BJ (cell line): Measurements from ENCODE around the gene CDH23. TPM values are rescaled to one million over a fixed set of nuclear protein-coding genes. Genes with fewer than 3 reads are reported as not detected.

Experiments used
- CTCF ChIA-PET: fragments of 350-600 bp; formaldehyde crosslinking; extraction: SDS; loops from one replicate; lab custom pipeline; 2021; ENCODE audit warnings: antibody characterized with exemption, inconsistent platforms; lab: Yijun Ruan, JAX
- POLR2A ChIA-PET: fragments of 300-600 bp; sonication (Branson Sonifier 250); formaldehyde crosslinking; extraction: SDS; loops from one replicate; lab custom pipeline; 2021; ENCODE audit warnings: antibody characterized with exemption; lab: Charles Lee
- DNase-seq: peaks from one replicate; pipeline ENCODE4 v3.0.0-alpha.2; 2011; ENCODE audit warnings: low read depth
- H3K27me3 ChIP-seq: 2 replicates; pipeline ENCODE4 v1.6.0; 2011; ENCODE audit warnings: low read length; ENCODE audit not compliant: control insufficient read depth, insufficient read depth
- H3K36me3 ChIP-seq: 2 replicates; pipeline ENCODE4 v1.5.1; 2011; ENCODE audit warnings: low read length; ENCODE audit not compliant: control insufficient read depth, insufficient read depth
- H3K4me3 ChIP-seq: 2 replicates; pipeline ENCODE4 v1.5.1; 2011; ENCODE audit warnings: low read depth, mild to moderate bottlenecking, control low read depth, low read length
- polyA plus RNA-seq: library from polyadenylated mRNA; depleted of rRNA; stranded (reverse); fragments of >200 nt; gene quantifications from 2 replicates; pipeline ENCODE4 v1.2.3, GENCODE V29; 2011
- TF ChIP-seq, protein P1 (sequence below): IDR thresholded peaks from 2 replicates; pipeline ENCODE4 v1.5.1; 2011; ENCODE audit warnings: low read depth, mild to moderate bottlenecking, control low read depth, inconsistent platforms, low read length, moderate library complexity; ENCODE audit not compliant: insufficient read depth

The CDH23 gene
- polyA plus RNA-seq, 1 experiment = 0.05 TPM

DNA sequence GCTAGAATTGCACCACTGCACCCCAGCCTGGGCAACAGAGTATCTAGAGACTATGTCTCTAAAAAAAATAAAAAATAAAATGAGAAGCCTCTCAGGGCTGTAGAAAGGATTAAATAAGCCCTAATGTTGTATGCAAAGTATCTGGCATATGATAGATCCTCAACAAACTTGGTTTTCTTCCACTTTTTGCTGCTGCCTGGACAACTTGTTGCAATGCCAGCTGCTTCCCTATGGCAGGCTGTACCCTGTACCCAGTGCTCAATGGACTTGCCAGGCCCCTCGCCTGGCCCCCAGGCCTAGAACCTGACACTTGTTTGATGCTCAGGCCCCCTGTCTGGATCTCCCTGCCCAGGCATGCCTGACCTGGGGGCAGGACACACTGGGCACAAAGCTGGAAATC, 28.5 kb upstream of the CDH23 start:
- ChIA-PET POLR2A (no interaction called here), CTCF (interaction anchor here (0.7 to 2.4 kb wide), 5 partner anchors 8 to 23 kb away, joined by 4 to 9 read pairs (median 4); no protein-coding TSS in a partner anchor)
- no peaks in the 10 kb centered on the region for H3K36me3 ChIP-seq
- H3K27me3 ChIP-seq = peaks cover 10% of the 10 kb centered on the region
- no peak for DNase-seq
- H3K4me3 ChIP-seq = no peak overlapping the region
- TF ChIP-seq, protein P1, sequence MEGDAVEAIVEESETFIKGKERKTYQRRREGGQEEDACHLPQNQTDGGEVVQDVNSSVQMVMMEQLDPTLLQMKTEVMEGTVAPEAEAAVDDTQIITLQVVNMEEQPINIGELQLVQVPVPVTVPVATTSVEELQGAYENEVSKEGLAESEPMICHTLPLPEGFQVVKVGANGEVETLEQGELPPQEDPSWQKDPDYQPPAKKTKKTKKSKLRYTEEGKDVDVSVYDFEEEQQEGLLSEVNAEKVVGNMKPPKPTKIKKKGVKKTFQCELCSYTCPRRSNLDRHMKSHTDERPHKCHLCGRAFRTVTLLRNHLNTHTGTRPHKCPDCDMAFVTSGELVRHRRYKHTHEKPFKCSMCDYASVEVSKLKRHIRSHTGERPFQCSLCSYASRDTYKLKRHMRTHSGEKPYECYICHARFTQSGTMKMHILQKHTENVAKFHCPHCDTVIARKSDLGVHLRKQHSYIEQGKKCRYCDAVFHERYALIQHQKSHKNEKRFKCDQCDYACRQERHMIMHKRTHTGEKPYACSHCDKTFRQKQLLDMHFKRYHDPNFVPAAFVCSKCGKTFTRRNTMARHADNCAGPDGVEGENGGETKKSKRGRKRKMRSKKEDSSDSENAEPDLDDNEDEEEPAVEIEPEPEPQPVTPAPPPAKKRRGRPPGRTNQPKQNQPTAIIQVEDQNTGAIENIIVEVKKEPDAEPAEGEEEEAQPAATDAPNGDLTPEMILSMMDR = no peak

DNA sequence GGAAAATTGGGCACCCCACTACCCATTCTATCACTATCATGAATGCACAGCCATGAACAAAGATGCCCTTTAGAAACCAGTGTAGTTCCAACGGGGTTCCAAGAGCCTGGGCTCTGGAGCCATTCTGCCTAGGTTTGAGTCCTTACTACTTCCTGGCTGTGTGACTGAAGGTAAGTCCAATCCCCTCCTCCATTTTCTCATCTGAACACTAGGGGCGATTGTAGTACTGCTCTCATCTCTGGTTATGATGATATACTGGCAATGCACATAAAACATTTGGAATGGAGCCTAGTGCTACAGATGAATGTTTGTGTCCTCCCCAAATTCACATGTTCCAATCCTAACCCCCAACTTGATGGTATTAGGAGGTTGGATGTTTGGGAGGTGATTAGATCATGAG, 28.1 kb upstream of the CDH23 start:
- ChIA-PET POLR2A (no interaction called here), CTCF (interaction anchor here (0.7 to 2.4 kb wide), 6 partner anchors 8 to 444 kb away, joined by 4 to 9 read pairs (median 4); no protein-coding TSS in a partner anchor)
- Histone ChIP-seq H3K36me3 (no peaks in the 10 kb centered on the region), H3K27me3 (peaks cover 10% of the 10 kb centered on the region), H3K4me3 (no peak overlapping the region)
- DNase-seq = no peak
- TF ChIP-seq, protein P1 = no peak

DNA sequence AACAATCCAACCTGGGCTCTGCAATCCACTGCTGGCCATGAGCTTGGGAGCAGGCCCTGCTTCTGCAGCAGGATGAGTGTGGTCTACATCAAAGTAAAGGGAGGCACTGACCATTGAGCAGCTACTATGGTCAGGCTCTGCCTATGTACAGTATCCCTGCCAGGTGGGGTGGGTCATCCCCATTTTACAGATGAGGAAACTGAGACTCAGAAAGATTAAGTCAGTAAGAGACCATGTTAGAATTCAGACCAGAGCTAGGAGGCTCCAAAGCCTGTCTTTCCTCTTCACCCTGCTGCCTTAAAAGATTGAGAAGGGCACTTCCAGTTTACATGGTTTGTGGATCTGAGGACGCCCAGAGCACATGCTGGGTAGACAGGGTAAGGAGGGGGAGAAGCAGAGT, 27.1 kb upstream of the CDH23 start:
- Histone ChIP-seq H3K4me3 (no peak overlapping the region), H3K27me3 (peaks cover 10% of the 10 kb centered on the region), H3K36me3 (no peaks in the 10 kb centered on the region)
- TF ChIP-seq, protein P1 = no peak
- DNase-seq = no peak
- POLR2A ChIA-PET = no interaction called here
- CTCF ChIA-PET = interaction anchor here (0.7 to 2.4 kb wide), 4 partner anchors 11 to 443 kb away, joined by 3 to 9 read pairs (median 4); no protein-coding TSS in a partner anchor

- CTCF ChIA-PET = interaction anchor here (0.6 to 0.8 kb wide), 2 partner anchors 18 to 239 kb away, joined by 3 read pairs; no protein-coding TSS in a partner anchor
- no peak for DNase-seq
- peaks cover 10% of the 10 kb centered on the region for H3K27me3 ChIP-seq
- POLR2A ChIA-PET = no interaction called here
- H3K36me3 ChIP-seq = no peaks in the 10 kb centered on the region
- no peak overlapping the region for H3K4me3 ChIP-seq
- TF ChIP-seq, protein P1 = no peak
Measured at GRCh38 chr10:71370031-71370430, 26.7 kb upstream of the CDH23 start.

DNA sequence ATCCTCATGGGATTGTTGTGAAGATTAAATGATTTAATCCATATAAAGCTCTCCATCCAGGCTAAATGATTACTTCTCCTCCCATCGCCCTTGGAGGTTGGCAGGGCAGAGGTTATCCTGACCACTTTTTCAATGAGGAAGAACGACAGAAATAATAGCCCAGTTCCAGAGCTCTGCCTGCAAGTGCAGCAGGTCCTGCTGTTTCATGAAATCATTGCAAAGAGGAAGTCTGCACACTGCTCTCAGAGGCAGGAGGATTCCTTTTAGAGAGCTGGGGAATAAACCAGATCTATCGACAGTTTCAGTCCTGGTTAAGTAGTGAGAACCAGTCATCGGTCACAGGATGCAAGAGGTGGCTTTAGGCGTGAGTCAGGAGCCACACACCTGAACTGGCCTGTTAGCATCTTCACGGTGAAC, 25.0 kb upstream of the CDH23 start:
- CTCF ChIA-PET = interaction anchor here (1.1 to 1.2 kb wide), 3 partner anchors 10 to 17 kb away, joined by 3 read pairs; no protein-coding TSS in a partner anchor
- peaks cover 10% of the 10 kb centered on the region for H3K27me3 ChIP-seq

More for the DNA sequence above, 25.0 kb upstream of the CDH23 start:
- H3K4me3 ChIP-seq = no peak overlapping the region
- no peaks in the 10 kb centered on the region for H3K36me3 ChIP-seq
- TF ChIP-seq, protein P1 = no peak
- POLR2A ChIA-PET = interaction anchor here (0.6 kb wide), 1 partner anchor 52 kb away, joined by 3 read pairs; no protein-coding TSS in a partner anchor
- DNase-seq = no peak
